H9 (cell line): ENCODE measurements around the gene RDH13. TPM values are rescaled to one million over a fixed set of nuclear protein-coding genes. Genes with fewer than 3 reads are reported as not detected.

Experiments
- DNase-seq: peaks from one replicate; pipeline ENCODE4 v3.0.0-alpha.2; 2017
- H2AFZ ChIP-seq: one replicate; pipeline ENCODE4 v1.6.1; 2013; ENCODE audit warnings: mild to moderate bottlenecking, low read length, control low read depth, moderate library complexity
- H2AK5ac ChIP-seq: 2 replicates; pipeline ENCODE4 v1.6.1; 2013; ENCODE audit warnings: low read length, control low read depth, mixed read lengths; ENCODE audit not compliant: insufficient read length
- H2BK120ac ChIP-seq: one replicate; pipeline ENCODE4 v1.6.1; 2013; ENCODE audit warnings: low read depth, mild to moderate bottlenecking, low read length, control low read depth, inconsistent platforms; ENCODE audit not compliant: poor library complexity, severe bottlenecking
- H2BK12ac ChIP-seq: 2 replicates; pipeline ENCODE4 v1.6.1; 2013; ENCODE audit warnings: low read length, control low read depth, mixed read lengths, low read depth; ENCODE audit not compliant: insufficient read length
- H2BK15ac ChIP-seq: 2 replicates; pipeline ENCODE4 v1.6.1; 2013; ENCODE audit warnings: low read depth, low read length, control low read depth
- H2BK20ac ChIP-seq: one replicate; pipeline ENCODE4 v1.6.1; 2013; ENCODE audit warnings: low read depth, mild to moderate bottlenecking, low read length, control low read depth, inconsistent platforms; ENCODE audit not compliant: poor library complexity, severe bottlenecking
- H2BK5ac ChIP-seq: 2 replicates; pipeline ENCODE4 v1.6.1; 2013; ENCODE audit warnings: low read length, control low read depth, mixed read lengths; ENCODE audit not compliant: insufficient read length
- H3K14ac ChIP-seq: 2 replicates; pipeline ENCODE4 v1.6.1; 2013; ENCODE audit warnings: low read length, control low read depth; ENCODE audit not compliant: insufficient read depth
- H3K18ac ChIP-seq: 2 replicates; pipeline ENCODE4 v1.6.1; 2013; ENCODE audit warnings: low read depth, mild to moderate bottlenecking, mixed read lengths, low read length, control low read depth; ENCODE audit not compliant: insufficient read length
- H3K23ac ChIP-seq: 2 replicates; pipeline ENCODE4 v1.6.1; 2013; ENCODE audit warnings: low read length, control low read depth, mixed read lengths, low read depth; ENCODE audit not compliant: insufficient read length
- H3K23me2 ChIP-seq: 2 replicates; pipeline ENCODE4 v1.6.1; 2013; ENCODE audit warnings: low read depth, mild to moderate bottlenecking, mixed read lengths, low read length, control low read depth; ENCODE audit not compliant: insufficient read length, poor library complexity, severe bottlenecking
- H3K27ac ChIP-seq: 2 replicates; pipeline ENCODE4 v1.5.1; 2013; ENCODE audit warnings: low read length, control low read depth, mixed read lengths, low read depth; ENCODE audit not compliant: insufficient read length
- H3K27me3 ChIP-seq: 2 replicates; pipeline ENCODE4 v1.6.1; 2013; ENCODE audit warnings: low read length, control low read depth, inconsistent platforms; ENCODE audit not compliant: insufficient read depth
- H3K4ac ChIP-seq: 2 replicates; pipeline ENCODE4 v1.6.1; 2013; ENCODE audit warnings: low read depth, mild to moderate bottlenecking, control low read depth, inconsistent platforms, low read length, moderate library complexity
- H3K4me1 ChIP-seq: 2 replicates; pipeline ENCODE4 v1.6.1; 2013; ENCODE audit warnings: low read length, control low read depth, inconsistent platforms; ENCODE audit not compliant: insufficient read depth
- H3K4me2 ChIP-seq: 2 replicates; pipeline ENCODE4 v1.6.1; 2013; ENCODE audit warnings: low read length, control low read depth, mixed read lengths; ENCODE audit not compliant: insufficient read length, insufficient read depth
- H3K56ac ChIP-seq: 2 replicates; pipeline ENCODE4 v1.6.1; 2013; ENCODE audit warnings: low read depth, mild to moderate bottlenecking, mixed read lengths, low read length, control low read depth; ENCODE audit not compliant: insufficient read length
- H3K79me1 ChIP-seq: 2 replicates; pipeline ENCODE4 v1.6.1; 2013; ENCODE audit warnings: low read depth, mild to moderate bottlenecking, moderate library complexity, low read length, control low read depth, inconsistent platforms; ENCODE audit not compliant: insufficient read depth, poor library complexity, severe bottlenecking
- H3K79me2 ChIP-seq: 2 replicates; pipeline ENCODE4 v1.6.1; 2013; ENCODE audit warnings: low read length, control low read depth, inconsistent platforms; ENCODE audit not compliant: insufficient read depth
- H3K9ac ChIP-seq: 2 replicates; pipeline ENCODE4 v1.6.1; 2013; ENCODE audit warnings: low read length, control low read depth, mixed read lengths; ENCODE audit not compliant: insufficient read length; ENCODE audit errors: extremely low read depth
- H3K9me3 ChIP-seq: one replicate; pipeline ENCODE4 v1.6.1; 2013; ENCODE audit warnings: low read depth, low read length, inconsistent platforms; ENCODE audit not compliant: control insufficient read depth
- H3T11ph ChIP-seq: one replicate; pipeline ENCODE4 v1.6.1; 2013; ENCODE audit warnings: mild to moderate bottlenecking, low read length, control low read depth, inconsistent platforms
- H4K20me1 ChIP-seq: one replicate; pipeline ENCODE4 v1.6.1; 2013; ENCODE audit not compliant: control insufficient read depth, insufficient read length, insufficient read depth
- H4K5ac ChIP-seq: 2 replicates; pipeline ENCODE4 v1.6.1; 2013; ENCODE audit warnings: low read depth, mild to moderate bottlenecking, mixed read lengths, low read length, control low read depth; ENCODE audit not compliant: insufficient read length
- H4K8ac ChIP-seq: replicated peaks from 2 replicates; pipeline ENCODE4 v1.6.1; 2013; ENCODE audit warnings: low read length, control low read depth, mixed read lengths, low read depth; ENCODE audit not compliant: insufficient read length
- H4K91ac ChIP-seq: 2 replicates; pipeline ENCODE4 v1.6.1; 2013; ENCODE audit warnings: low read depth, mild to moderate bottlenecking, moderate library complexity, mixed read lengths, low read length, control low read depth; ENCODE audit not compliant: insufficient read length
- H3K27ac Mint-ChIP-seq, 3 experiments: 2 replicates in 2 of 3; 3 replicates in 1 of 3; pipeline ENCODE4 v1.8.0; 2020 to 2021; ENCODE audit warnings: mixed read lengths in 3 of 3, mild to moderate bottlenecking in 1 of 3, moderate library complexity in 1 of 3
- H3K27me3 Mint-ChIP-seq: 2 replicates; pipeline ENCODE4 v1.8.0; 2021; ENCODE audit warnings: low read depth, mild to moderate bottlenecking, moderate library complexity, mixed read lengths
- H3K36me3 Mint-ChIP-seq, 3 experiments: 2 replicates in 2 of 3; 3 replicates in 1 of 3; pipeline ENCODE4 v1.8.0; 2020 to 2021; ENCODE audit warnings: low read depth in 3 of 3, mixed read lengths in 3 of 3; ENCODE audit not compliant: insufficient read depth in 1 of 3
- H3K4me1 Mint-ChIP-seq, 2 experiments: 2 replicates each; pipeline ENCODE4 v1.8.0; 2020; ENCODE audit warnings: mixed read lengths in 2 of 2
- H3K4me3 Mint-ChIP-seq, 2 experiments: 2 replicates in 1 of 2; 3 replicates in 1 of 2; pipeline ENCODE4 v1.8.0; 2020 to 2021; ENCODE audit warnings: mild to moderate bottlenecking in 2 of 2, mixed read lengths in 2 of 2, moderate library complexity in 1 of 2
- H3K9me3 Mint-ChIP-seq, 2 experiments: 2 replicates in 1 of 2; 3 replicates in 1 of 2; pipeline ENCODE4 v1.8.0; 2020; ENCODE audit warnings: mild to moderate bottlenecking in 2 of 2, mixed read lengths in 2 of 2, moderate library complexity in 1 of 2
- CTCF ChIP-seq: fragments of 200-600 bp; sonication (generic); conservative IDR thresholded peaks from 3 replicates; pipeline ENCODE4 v1.8.0; 2021; ENCODE audit warnings: antibody characterized with exemption, mild to moderate bottlenecking
- WGBS: extraction: QIAGEN DNeasy Blood & Tissue Kit; methylation state at CpG from one replicate; pipeline ENCODE4 v1.1.7; 2013; ENCODE audit warnings: missing lambda C conversion rate, low lambda C conversion rate, mixed read lengths; ENCODE audit not compliant: insufficient read length; ENCODE audit errors: extremely low coverage; 5-methylcytosine and 5-hydroxymethylcytosine counted together
- total RNA-seq: library from RNA; stranded (reverse); gene quantifications from 2 replicates; pipeline ENCODE4 v1.2.1, GENCODE V29; 2021

Gene RDH13
- total RNA-seq, 1 experiment from 2014 or later, result 21.5 TPM

GRCh38 chr19:55090564-55090963 lies 27.6 kb upstream of the RDH13 start:
- Histone ChIP-seq H3K4me2 (no peak overlapping the region), H3K56ac (no peak overlapping the region), H2AFZ (no peak overlapping the region), H3K4ac (no peak overlapping the region), H3K27me3 (no peaks in the 10 kb centered on the region), H3K4me1 (peaks cover 12% of the 10 kb centered on the region; the same call in 1 of the 2 replicates), H3K23me2 (peaks cover 20% of the 10 kb centered on the region), H2BK12ac (no peak overlapping the region), H3K9me3 (no peaks in the 10 kb centered on the region), H3T11ph (no peak overlapping the region), H2AK5ac (no peak overlapping the region), H4K8ac (no peak overlapping the region), H2BK5ac (no peak overlapping the region), H3K79me1 (no peaks in the 10 kb centered on the region), H4K5ac (no peak overlapping the region), H4K91ac (no peak overlapping the region), H3K79me2 (no peaks in the 10 kb centered on the region), H3K23ac (no peak overlapping the region), H3K9ac (no peak overlapping the region), H3K18ac (no peak overlapping the region), H2BK15ac (no peak overlapping the region), H4K20me1 (peaks cover 2% of the 10 kb centered on the region), H3K27ac (no peak overlapping the region), H2BK120ac (no peak overlapping the region), H3K14ac (no peak overlapping the region), H2BK20ac (no peak overlapping the region)
- Mint-ChIP-seq H3K27me3 (peaks cover 15% of the 10 kb centered on the region), H3K27ac (peak overlapping the region in 1 of 3 experiments; percentile 72; a peak in 1 of 7 replicates), H3K36me3 (peaks cover 13 to 27% (median 25%) of the 10 kb centered on the region in 3 experiments; a peak in 6 of 7 replicates), H3K4me1 (peaks cover 32 to 44% of the 10 kb centered on the region in 2 experiments), H3K9me3 (no peaks in the 10 kb centered on the region), H3K4me3 (0 out of 5 replicates have a peak overlapping the region, but pooled peaks of 1 of the 2 experiments have one; percentile 7)
- DNase-seq, result no peak
- no peak for TF ChIP-seq CTCF
- no CpG with 5 or more reads among the region's 13 CpGs for WGBS
